Measurements from ENCODE around the gene PTPRCAP.

Gene PTPRCAP

GRCh38 chr11:67396259-67396581 lies 41.3 kb downstream of the PTPRCAP start:
- DNase-seq (ENCODE audit: low spot score): no peak

- DNase-seq (ENCODE audit: low spot score): no peak
Observed at GRCh38 chr11:67395555-67396258, 41.8 kb downstream of the PTPRCAP start.

- DNase-seq (ENCODE audit: low spot score): no peak
Observed at GRCh38 chr11:67393990-67394389, 43.5 kb downstream of the PTPRCAP start.

- DNase-seq (ENCODE audit: low spot score): no peak
Observed at GRCh38 chr11:67393437-67393836, 44.0 kb downstream of the PTPRCAP start.

- no peak for DNase-seq (ENCODE audit: low spot score)
Observed at GRCh38 chr11:67392183-67392715, 45.2 kb downstream of the PTPRCAP start.

DNA sequence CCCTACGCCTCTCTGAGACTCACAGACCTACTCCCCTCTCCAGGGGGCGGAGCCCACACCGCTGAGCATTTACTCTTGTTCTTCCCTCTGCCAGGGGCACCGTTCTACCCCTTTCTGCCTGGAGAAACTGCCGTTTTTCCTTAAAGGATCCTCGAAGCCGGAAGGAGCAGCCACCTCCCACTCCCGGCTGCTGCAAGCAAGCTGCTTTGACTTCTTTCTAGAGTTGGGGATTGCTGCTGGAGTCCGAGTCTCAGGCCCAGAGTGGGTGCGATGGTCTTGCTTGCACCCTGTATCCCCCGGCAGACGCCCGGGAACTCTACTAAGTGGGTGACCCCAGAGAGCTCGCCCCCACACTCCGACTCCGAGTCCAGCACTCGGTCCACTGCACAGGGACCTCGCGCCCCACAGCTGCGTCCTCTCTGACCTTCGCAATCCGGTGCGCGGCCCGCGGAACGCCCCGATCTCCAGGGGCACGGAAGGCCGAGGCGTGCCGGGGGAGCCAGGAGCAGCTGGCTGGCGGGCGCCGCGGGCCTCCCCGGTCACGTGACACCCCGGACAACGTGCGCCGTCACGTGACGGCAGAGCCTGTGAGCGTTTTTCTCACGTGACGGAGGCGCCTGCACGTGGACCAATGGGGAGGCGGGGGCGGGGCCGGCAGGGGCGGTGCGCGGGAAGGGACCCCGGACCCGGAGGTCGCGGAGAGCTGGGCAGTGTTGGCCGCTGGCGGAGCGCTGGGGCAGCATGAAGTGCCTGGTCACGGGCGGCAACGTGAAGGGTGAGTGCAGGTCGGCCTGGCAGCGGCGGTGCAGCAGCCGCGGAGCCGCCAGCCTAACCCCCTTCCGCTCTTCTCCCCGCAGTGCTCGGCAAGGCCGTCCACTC lies 45.9 kb downstream of the PTPRCAP start, which contains the start of gene RAD9A:
RAD9A (plus strand) TSS at position 683 of the 879 bp plus-strand sequence; CDS start at position 742, 59 bp downstream.
- peak; percentile 95 for DNase-seq (ENCODE audit: low spot score)

- no peak for DNase-seq (ENCODE audit: low spot score)
Observed at GRCh38 chr11:67390947-67391303, 46.6 kb downstream of the PTPRCAP start.

GRCh38 chr11:67389477-67389876 lies 48.0 kb downstream of the PTPRCAP start:
- no peak for DNase-seq (ENCODE audit: low spot score)

DNA sequence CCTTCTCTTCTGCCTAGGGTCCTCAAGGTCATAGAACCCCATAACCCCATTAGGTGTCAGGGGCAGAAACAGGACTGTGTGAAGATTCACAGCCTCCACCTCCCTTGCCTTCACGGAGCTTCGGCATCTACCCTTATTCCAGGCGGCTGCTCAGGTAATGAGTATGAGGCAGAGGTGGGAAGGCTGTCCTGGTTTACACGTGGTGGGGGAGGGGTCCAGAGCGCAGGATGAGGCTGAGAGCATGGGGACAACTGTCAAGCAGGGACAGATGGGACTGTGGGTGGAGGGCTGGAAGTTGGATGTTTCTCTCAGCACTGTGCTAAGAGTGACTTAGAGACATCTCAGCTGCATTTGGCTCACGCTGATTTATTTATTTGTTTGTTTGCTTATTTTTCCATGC lies 50.0 kb downstream of the PTPRCAP start:
- no peak for DNase-seq (ENCODE audit: low spot score)

DNA sequence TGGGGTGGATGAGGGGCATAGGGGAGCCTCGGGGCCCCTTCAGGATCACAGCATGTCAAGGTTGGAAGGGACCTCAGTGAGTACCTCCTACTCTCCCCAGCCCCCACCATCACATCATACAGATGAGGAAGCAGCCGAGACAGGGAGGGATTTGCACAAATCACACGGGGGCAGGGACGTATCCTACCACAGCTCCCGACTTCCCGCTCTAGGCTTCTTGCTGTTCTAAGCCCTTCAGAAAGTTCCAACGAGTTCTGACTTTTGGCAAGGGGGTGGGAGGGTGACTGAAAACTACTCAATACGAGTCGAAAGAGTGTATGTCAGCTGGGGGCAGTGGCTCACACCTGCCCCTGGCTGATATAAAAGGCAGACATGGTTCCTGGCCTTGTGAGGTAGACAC lies 50.4 kb downstream of the PTPRCAP start:
- DNase-seq (ENCODE audit: low spot score): peak; percentile 61

All from Ammon's horn (tissue), 1 donor.